Panc1 (cell line): Measurements from ENCODE around the gene PTPRK. TPM values are rescaled to one million over a fixed set of nuclear protein-coding genes. Genes with fewer than 3 reads are reported as not detected.

Source experiments
- ATAC-seq: fragments of 200-7000 bp; cut with Tn5 transposase; 2 replicates; pipeline ENCODE4 v1.9.1; 2020; ENCODE audit warnings: mild to moderate bottlenecking, moderate library complexity
- BruUV-seq: library from RNA; stranded (reverse); fragments of 400-500 nt; replicated peaks from 2 replicates; lab custom pipeline; 2021; lab: Mats Ljungman, UMichigan
- CTCF ChIA-PET: fragments of 300-600 bp; sonication (Branson Sonifier 250); formaldehyde crosslinking; loops from one replicate; lab custom pipeline; 2022; ENCODE audit warnings: antibody characterized with exemption; lab: Charles Lee
- POLR2A ChIA-PET: fragments of 300-600 bp; sonication (Branson Sonifier 250); formaldehyde crosslinking; loops from one replicate; lab custom pipeline; 2022; ENCODE audit warnings: antibody characterized with exemption; lab: Charles Lee
- DNase-seq: peaks from one replicate; pipeline ENCODE4 v3.0.0-alpha.2; 2010; ENCODE audit warnings: low read depth, low spot score
- H3K27ac ChIP-seq: 2 replicates; pipeline ENCODE4 v1.5.1; 2011; ENCODE audit warnings: mild to moderate bottlenecking, low read length, inconsistent platforms
- H3K27me3 ChIP-seq: fragments of 200-500 bp; sonication (Bioruptor generic); 2 replicates; pipeline ENCODE4 v1.6.0; 2014; ENCODE audit warnings: low read length, inconsistent platforms; ENCODE audit not compliant: control insufficient read depth, insufficient read depth
- H3K36me3 ChIP-seq: fragments of 200-500 bp; sonication (Bioruptor generic); 2 replicates; pipeline ENCODE4 v1.5.1; 2014; ENCODE audit warnings: inconsistent platforms, mild to moderate bottlenecking, low read length, moderate library complexity; ENCODE audit not compliant: control insufficient read depth, insufficient read depth
- H3K4me1 ChIP-seq: 2 replicates; pipeline ENCODE4 v1.5.1; 2011; ENCODE audit warnings: inconsistent platforms, mild to moderate bottlenecking, low read length, moderate library complexity; ENCODE audit not compliant: control insufficient read depth, insufficient read depth
- H3K4me3 ChIP-seq, 2 experiments: 2 replicates each; pipeline ENCODE4 v1.5.1; 2011 to 2012; ENCODE audit warnings: low read depth in 2 of 2, low read length in 2 of 2, mild to moderate bottlenecking in 2 of 2, inconsistent platforms in 1 of 2, moderate library complexity in 1 of 2
- H3K9me3 ChIP-seq: fragments of 200-500 bp; sonication (Bioruptor generic); 2 replicates; pipeline ENCODE4 v1.5.1; 2014; ENCODE audit warnings: low read depth, mild to moderate bottlenecking, inconsistent platforms, low read length, moderate library complexity; ENCODE audit not compliant: control insufficient read depth, insufficient read depth
- POLR2AphosphoS5 ChIP-seq: IDR thresholded peaks from 2 replicates; pipeline ENCODE4 v1.6.1; 2012; ENCODE audit warnings: mild to moderate bottlenecking, low read depth, low read length, moderate library complexity
- SIN3A ChIP-seq: IDR thresholded peaks from 2 replicates; pipeline ENCODE4 v1.6.1; 2012; ENCODE audit warnings: low read depth, mild to moderate bottlenecking, low read length, moderate library complexity, borderline replicate concordance; ENCODE audit not compliant: insufficient read depth
- TCF7L2 ChIP-seq: IDR thresholded peaks from 2 replicates; pipeline ENCODE4 v1.6.1; 2011; ENCODE audit warnings: mild to moderate bottlenecking, low read depth, low read length, inconsistent platforms
- in situ Hi-C: cut with HindIII; loops from 2 replicates; pipeline ENCODE4 v1.10.0; 2016; ENCODE audit warnings: low sequenced_read_pairs, low pct_unique_long_range_greater_than_20kb
- intact Hi-C: fragments of 100-400 bp; cut with micrococcal nuclease; formaldehyde crosslinking; loops from one replicate; pipeline ENCODE4 v1.10.0; 2022; ENCODE audit not compliant: unreplicated experiment
- total RNA-seq: library from RNA; stranded (reverse); gene quantifications from one replicate; pipeline ENCODE4 v1.2.1, GENCODE V29; 2021; ENCODE audit not compliant: unreplicated experiment
- TF ChIP-seq, protein P1 (sequence below): fragments of 450-650 bp; IDR thresholded peaks from 2 replicates; pipeline ENCODE4 v1.5.1; 2017; ENCODE audit warnings: mild to moderate bottlenecking
- TF ChIP-seq, protein P2 (sequence below), 2 experiments: IDR thresholded peaks; 2 replicates each; pipeline ENCODE4 v1.6.1; 2011 to 2012; ENCODE audit warnings: low read depth in 2 of 2, control low read depth in 1 of 2, low read length in 1 of 2, mild to moderate bottlenecking in 1 of 2, moderate library complexity in 1 of 2; ENCODE audit not compliant: insufficient read depth in 1 of 2

The PTPRK gene
- total RNA-seq, 1 experiment from 2014 or later = 61.8 TPM

DNA sequence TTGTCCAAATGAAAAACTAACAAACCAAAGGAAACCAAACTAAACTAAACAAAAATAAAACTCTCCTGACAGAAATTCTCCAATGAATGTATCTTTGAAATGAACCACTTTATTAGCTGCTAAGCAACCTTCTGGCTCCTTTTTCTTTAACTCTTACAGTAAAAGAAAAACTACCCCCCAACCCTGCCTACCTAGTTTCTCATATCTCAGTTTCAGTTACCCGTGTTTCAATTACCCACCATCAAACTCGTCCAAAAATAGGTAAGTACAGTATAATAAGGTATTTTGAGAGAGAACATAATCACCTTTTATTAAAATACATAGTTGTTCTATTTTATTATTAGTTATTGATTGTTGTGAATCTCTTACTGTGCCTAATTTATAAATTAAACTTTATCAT is 442.1 kb downstream of the PTPRK start:
- DNase-seq (no peak), ATAC-seq (no peak)
- no TSS peak for BruUV-seq
- in situ Hi-C loops (no loop called here), intact Hi-C loops (no loop called here)
- Histone ChIP-seq H3K27me3 (no peaks in the 10 kb centered on the region), H3K9me3 (no peaks in the 10 kb centered on the region), H3K36me3 (peaks cover 2% of the 10 kb centered on the region; the same call in 1 of the 2 replicates), H3K4me1 (no peaks in the 10 kb centered on the region), H3K4me3 (no peak overlapping the region), H3K27ac (no peak overlapping the region)
- POLR2A ChIA-PET = no interaction called here
- TF ChIP-seq TCF7L2 = no peak
- TF ChIP-seq, protein P1, sequence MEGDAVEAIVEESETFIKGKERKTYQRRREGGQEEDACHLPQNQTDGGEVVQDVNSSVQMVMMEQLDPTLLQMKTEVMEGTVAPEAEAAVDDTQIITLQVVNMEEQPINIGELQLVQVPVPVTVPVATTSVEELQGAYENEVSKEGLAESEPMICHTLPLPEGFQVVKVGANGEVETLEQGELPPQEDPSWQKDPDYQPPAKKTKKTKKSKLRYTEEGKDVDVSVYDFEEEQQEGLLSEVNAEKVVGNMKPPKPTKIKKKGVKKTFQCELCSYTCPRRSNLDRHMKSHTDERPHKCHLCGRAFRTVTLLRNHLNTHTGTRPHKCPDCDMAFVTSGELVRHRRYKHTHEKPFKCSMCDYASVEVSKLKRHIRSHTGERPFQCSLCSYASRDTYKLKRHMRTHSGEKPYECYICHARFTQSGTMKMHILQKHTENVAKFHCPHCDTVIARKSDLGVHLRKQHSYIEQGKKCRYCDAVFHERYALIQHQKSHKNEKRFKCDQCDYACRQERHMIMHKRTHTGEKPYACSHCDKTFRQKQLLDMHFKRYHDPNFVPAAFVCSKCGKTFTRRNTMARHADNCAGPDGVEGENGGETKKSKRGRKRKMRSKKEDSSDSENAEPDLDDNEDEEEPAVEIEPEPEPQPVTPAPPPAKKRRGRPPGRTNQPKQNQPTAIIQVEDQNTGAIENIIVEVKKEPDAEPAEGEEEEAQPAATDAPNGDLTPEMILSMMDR = no peak
- TF ChIP-seq SIN3A = no peak
- TF ChIP-seq, protein P2, sequence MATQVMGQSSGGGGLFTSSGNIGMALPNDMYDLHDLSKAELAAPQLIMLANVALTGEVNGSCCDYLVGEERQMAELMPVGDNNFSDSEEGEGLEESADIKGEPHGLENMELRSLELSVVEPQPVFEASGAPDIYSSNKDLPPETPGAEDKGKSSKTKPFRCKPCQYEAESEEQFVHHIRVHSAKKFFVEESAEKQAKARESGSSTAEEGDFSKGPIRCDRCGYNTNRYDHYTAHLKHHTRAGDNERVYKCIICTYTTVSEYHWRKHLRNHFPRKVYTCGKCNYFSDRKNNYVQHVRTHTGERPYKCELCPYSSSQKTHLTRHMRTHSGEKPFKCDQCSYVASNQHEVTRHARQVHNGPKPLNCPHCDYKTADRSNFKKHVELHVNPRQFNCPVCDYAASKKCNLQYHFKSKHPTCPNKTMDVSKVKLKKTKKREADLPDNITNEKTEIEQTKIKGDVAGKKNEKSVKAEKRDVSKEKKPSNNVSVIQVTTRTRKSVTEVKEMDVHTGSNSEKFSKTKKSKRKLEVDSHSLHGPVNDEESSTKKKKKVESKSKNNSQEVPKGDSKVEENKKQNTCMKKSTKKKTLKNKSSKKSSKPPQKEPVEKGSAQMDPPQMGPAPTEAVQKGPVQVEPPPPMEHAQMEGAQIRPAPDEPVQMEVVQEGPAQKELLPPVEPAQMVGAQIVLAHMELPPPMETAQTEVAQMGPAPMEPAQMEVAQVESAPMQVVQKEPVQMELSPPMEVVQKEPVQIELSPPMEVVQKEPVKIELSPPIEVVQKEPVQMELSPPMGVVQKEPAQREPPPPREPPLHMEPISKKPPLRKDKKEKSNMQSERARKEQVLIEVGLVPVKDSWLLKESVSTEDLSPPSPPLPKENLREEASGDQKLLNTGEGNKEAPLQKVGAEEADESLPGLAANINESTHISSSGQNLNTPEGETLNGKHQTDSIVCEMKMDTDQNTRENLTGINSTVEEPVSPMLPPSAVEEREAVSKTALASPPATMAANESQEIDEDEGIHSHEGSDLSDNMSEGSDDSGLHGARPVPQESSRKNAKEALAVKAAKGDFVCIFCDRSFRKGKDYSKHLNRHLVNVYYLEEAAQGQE (IDR thresholded peaks at IDR 0.05; ENCODE audit: insufficient read depth in 1 of 2, low read depth in 2 of 2, low read length in 1 of 2) = no peak
- CTCF ChIA-PET = no interaction called here

DNA sequence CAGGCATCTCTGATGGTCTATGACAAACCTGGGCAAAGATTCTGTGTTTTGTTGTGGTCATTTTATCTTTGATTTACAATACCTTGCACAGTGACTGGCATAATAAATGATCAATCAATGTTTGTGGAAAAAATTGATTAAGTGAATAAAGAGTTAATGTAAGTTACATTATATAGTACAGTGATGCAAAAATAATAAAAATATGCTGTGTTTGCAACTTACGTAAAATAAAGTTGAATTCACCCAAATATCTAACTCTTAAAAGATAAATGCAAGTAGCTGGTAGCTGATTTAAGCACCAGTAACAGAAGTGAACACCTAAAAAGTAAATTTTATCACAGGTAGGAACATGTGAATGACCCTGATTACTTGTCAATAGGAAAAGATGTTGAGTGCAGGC is 443.6 kb downstream of the PTPRK start:
- Histone ChIP-seq H3K27ac (no peak overlapping the region), H3K36me3 (peaks cover 2% of the 10 kb centered on the region; the same call in 1 of the 2 replicates), H3K4me3 (no peak overlapping the region), H3K9me3 (no peaks in the 10 kb centered on the region), H3K4me1 (no peaks in the 10 kb centered on the region), H3K27me3 (no peaks in the 10 kb centered on the region)
- CTCF ChIA-PET = no interaction called here
- in situ Hi-C loops = no loop called here
- no peak for DNase-seq
- intact Hi-C loops = no loop called here
- TF ChIP-seq SIN3A (no peak), POLR2AphosphoS5 (no peak), TCF7L2 (no peak)
- TF ChIP-seq, protein P2 (IDR thresholded peaks at IDR 0.05; ENCODE audit: insufficient read depth in 1 of 2, low read depth in 2 of 2, low read length in 1 of 2) = no peak
- TF ChIP-seq, protein P1 = no peak
- POLR2A ChIA-PET = interaction anchor here (0.6 kb wide), 1 partner anchor 140 kb away, joined by 3 read pairs; no protein-coding TSS in a partner anchor
- ATAC-seq = no peak
- BruUV-seq = no TSS peak
